Activated CD4-positive, alpha-beta T cell treated with anti-CD3 and anti-CD28 coated beads for 4 hours (primary cell): ENCODE results near the gene STAU1.
"Not testable (repeated sequence)": the region's sequence is repeated elsewhere in the genome, so short reads cannot be mapped to it uniquely, and the experiment has no call there.

ENCODE experiments used
- DNase-seq, 2 donors: peaks; one replicate each; pipeline ENCODE4 v3.0.0-alpha.2; 2020

STAU1 gene

DNA sequence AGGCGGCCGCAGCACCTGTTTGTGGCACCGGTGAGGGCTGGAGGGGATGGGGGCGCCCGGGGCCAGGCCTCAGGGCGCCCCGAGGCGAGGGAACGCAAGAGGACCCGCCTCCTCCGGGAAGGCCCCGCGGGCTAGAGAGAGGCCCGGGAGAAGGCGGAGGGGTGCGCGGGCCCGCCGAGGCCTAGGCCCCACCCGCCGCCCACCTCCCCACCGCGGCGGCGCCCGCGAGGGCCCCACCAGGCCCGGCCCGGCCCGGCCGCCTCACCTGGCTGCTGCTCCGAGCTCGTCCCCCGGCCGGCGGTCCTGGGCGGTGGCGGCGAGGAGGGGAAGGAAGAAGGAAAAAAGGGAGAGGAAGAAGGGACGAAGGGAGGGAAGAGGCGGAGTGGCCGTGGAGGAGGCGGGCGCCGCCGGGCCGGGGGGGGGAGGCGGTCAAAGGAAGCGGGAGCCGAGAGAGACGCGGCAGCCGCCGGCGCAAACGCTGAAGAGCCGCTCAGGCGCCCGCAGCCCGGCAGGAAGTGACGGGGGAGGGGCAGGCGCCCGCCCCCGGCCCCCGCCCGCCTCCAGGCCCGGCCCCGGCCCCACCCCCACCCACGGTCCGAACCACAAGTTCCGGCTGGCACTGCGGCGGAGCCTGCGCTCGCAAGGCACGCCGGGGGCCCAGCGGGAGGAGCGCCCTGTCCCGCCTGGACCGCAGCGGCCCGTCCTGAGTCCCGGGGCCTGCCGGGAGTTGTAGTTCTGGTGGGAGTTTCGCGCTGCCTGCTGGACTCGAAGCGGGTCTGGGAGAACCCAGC lies at the start of gene STAU1:
Gene STAU1, minus strand, starts transcription at position 484 of the 791 bp plus-strand sequence. CDS start 22,133 bp downstream, outside the sequence.
- peak; percentile 89 to 94 for DNase-seq

- no peak for DNase-seq
Measured at GRCh38 chr20:49237531-49237930, 49.4 kb upstream of the STAU1 start.

GRCh38 chr20:49236301-49236700 lies 48.2 kb upstream of the STAU1 start:
- DNase-seq, result no peak

DNA sequence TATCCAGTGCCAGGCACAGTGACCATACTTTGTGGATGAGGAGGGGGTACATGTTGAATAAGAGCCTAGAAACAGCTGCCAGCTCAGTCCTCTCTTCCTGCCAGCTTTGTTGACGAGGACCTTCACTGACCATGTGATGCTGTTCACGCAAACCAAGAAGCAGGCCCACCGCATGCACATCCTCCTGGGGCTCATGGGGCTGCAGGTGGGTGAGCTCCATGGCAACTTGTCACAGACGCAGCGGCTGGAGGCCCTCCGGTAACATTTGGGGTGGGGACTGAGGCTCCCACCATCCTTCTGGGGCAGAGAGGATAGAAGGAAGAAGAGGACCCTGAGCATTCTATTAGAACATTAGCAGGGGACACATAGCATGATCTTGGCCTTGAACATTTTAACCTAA lies 46.7 kb upstream of the STAU1 start:
- no peak for DNase-seq

DNA sequence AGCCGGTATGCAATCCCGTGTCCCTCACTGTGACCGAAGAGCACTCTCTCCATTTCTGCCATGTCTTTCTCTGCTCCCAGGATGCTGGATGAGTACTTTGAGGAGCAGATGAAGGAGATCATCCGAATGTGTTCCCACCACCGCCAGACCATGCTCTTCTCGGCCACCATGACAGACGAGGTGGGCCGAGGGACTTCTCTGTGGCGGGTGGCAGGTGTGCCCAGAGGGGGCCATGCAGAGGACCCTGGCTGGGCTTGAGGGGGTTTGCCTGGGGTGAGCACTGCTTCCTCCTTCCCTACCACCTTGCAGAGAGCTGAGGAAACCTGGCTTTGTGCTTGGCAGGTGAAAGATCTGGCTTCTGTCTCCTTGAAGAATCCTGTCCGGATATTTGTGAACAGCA lies 45.1 kb upstream of the STAU1 start:
- DNase-seq, result no peak

DNA sequence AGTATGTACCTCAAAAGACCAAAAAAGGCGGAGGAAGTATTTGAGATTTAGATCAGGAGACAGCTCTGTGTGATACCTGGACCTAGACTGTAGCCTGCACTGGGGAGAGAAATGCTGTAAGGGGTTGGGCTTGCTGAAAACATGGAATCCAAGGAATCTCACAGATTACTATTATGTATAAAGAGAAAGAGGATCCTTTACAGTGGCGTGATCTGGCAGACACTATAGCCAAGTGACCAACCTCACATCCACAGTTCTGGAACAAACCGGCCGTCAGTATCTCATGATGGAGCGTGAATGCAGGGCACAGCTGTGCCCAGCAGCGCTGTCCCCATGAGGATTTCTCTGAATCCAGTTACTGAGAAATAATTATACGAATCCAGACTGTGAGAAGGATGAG lies 43.3 kb upstream of the STAU1 start:
- no peak for DNase-seq

GRCh38 chr20:49230561-49231133 lies 42.5 kb upstream of the STAU1 start:
- no peak for DNase-seq

GRCh38 chr20:49230021-49230420 lies 41.9 kb upstream of the STAU1 start:
- no peak for DNase-seq

DNA sequence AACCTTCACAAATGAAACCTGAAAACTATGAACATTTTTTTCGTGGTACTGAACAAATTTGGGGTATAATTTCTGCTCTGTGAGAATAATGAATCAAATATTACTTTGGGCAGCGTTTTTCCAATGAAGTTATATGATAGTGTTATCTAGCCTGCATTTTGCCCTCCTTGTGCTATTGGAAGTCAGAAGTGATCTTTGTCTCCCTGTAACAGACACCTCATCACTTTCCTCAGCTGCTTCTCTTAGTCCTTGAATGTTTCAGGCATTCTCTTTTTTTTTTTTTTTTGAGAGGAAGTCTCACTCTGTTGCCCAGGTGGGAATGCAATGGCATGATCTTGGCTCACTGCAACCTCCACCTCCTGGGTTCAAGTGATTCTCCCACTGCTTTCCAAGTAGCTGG lies 41.2 kb upstream of the STAU1 start:
- DNase-seq, result no peak

DNA sequence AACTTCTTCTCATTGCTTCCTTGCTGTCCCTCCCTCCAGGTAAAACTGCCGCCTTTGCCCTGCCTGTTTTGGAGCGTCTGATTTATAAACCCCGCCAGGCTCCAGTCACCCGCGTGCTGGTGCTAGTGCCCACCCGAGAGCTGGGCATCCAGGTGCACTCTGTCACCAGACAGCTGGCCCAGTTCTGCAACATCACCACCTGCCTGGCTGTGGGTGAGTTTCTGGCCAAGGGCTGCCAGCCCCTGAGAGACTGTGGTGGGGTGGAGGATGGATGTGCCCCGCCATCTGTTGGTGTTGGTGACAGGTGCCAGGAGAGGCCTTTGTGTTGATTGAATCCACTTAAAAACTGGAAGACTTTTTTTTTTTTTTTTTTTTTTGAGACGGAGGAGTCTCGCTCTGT lies 40.5 kb upstream of the STAU1 start:
- DNase-seq, result no peak

- DNase-seq, result no peak
Measured at GRCh38 chr20:49225896-49226295, 37.8 kb upstream of the STAU1 start.

- no peak for DNase-seq
Measured at GRCh38 chr20:49219924-49220831, 32.0 kb upstream of the STAU1 start.

DNA sequence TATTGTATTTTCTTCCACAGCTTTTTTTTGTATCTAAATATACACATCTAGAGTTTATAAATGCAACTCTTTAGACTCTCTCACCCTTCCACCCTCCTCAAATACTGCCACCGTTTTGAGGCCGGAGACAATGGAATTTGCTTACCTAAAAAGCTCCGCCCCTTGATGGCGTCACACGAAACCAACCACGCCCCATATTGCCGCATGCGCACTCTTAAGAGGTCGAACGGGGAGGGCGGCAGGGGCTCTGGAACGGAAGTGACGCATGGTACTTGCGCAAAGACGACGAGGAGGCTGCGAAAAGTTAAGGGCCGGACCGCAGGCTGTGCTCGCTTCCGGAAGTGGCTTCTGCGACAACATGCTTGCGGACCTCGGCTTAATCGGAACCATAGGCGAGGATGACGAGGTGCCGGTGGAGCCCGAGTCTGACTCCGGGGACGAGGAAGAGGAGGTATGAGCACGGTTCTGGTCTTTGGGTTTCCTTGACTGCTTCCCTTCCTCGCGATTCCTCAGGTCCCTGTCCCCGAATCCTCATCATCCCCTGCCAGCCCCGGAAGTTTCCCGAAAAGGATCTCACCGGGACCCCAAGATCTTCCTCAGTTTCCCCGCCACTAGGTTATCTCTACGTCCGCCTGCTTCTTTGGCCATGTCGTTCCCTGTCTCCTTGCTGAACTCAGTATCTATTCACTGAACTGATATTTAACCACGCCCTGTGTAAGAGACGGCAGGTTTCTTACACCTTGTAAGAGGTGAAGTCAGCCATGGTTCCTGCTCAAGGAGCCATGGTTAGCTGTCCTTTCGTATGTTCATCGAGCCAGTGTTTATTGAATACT lies 31.2 kb upstream of the STAU1 start, which contains the start of gene DDX27:
Gene DDX27, plus strand, starts transcription at position 326 of the 833 bp plus-strand sequence. Its CDS starts 33 bp downstream, at position 359.
- DNase-seq, result peak; percentile 95 to 96

DNA sequence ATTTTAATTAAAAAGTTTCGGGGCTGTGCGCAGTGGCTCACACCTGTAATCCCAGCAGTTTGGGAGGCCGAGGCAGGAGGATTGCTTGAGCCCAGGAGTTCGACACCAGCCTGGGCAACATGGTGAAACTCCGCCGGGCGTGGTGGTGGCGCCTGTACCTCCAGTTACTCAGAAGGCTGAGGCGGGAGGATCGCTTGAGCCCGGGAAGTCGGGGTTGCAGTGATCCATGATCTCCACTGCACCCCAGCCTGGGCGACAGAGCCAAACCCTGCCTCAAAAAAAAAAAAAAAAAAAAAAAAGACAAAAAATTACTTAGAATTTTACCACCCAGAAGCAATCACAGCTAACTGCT lies 30.6 kb upstream of the STAU1 start:
- not testable (repeated sequence) for DNase-seq

DNA sequence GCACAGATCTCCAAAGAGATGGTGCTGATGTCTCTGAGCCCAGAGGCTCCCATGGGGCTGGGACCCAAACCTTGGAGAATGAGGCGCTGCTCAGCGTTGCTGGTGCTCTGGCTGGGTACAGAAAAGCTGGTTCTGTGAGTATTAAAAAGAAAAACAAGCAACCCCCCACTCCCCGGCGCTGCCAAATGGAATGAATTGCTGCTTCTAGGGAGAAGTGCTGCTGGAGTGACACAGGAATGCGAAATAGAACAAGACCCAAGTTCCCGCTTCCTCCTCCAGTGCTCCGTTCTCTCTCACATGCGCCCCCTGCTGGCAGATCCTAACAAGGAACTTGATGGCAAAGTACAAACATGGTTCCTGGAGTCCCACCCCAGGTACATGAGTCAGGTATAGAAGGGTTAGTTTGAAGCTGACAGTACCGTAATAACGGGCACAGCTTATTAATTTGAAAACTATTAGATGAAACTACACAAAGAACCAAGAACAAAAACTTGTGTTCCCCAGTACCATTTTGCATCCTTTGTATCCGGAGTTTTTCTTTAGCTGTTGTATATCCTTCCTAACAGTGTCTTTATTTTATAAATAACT lies 29.0 kb upstream of the STAU1 start:
- peak; percentile 93 to 98 for DNase-seq

- no peak for DNase-seq
Measured at GRCh38 chr20:49215232-49215631, 27.1 kb upstream of the STAU1 start.

DNA sequence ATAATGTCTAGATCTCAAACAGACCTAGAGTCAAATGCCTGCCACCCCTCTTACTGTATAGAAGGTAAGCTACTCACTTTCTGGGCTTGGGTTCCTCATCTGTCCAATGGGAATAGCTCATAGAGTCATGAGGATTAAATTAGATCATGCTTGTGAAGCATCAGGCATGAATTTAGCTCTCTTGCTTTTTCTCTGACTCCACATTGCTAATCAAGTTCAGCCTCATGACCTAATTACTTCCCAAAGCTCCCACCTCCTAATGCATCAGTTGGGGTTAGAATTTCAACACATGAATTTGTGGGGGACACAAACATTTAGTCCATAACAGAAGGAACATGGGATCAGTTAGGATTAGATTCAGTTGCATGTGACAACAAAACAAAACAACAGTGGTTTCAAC lies 26.4 kb upstream of the STAU1 start:
- DNase-seq, result no peak

GRCh38 chr20:49210757-49211110 lies 22.6 kb upstream of the STAU1 start:
- DNase-seq, result no peak

GRCh38 chr20:49210101-49210756 lies 22.1 kb upstream of the STAU1 start:
- no peak for DNase-seq

DNA sequence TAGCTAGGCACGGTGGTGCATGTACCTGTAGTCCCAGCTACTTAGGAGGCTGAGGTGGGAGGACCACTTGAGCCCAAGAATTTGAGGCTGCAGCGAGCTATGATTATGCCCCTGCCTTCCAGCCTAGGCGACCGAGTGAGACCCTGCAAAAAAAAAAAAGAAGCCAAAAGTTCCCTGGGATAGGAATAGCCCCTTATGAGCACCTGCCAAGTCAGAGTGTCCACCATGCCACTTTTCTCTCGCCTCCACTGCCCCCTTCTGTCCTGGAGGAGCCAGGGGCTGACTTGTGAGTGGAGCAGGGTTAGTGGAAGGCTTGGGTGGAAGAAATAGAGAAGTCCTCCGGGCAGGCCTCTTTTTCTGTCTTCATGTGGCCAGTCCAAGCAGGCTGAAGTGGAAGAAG lies 18.9 kb upstream of the STAU1 start:
- no peak for DNase-seq

GRCh38 chr20:49203746-49204145 lies 15.6 kb upstream of the STAU1 start:
- DNase-seq, result no peak

DNA sequence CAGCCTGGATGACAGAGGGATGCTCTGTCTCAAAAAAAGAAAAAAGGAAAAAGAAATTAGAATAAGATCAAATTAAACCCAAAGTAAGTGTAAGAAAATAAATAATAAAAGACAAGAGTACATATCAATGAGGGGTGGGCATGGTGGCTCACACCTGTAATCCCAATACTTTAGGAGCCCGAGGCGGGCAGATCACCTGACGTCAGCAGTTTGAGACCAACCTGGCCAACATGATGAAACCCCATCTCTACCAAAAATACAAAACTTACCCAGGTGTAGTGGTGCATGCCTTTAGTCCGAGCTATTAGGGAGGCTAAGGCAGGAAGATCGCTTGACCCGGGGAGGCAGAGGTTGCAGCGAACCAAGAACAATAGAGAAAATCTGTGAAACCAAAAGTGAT lies 14.9 kb upstream of the STAU1 start:
- DNase-seq, result no peak
